Measurements from ENCODE around the gene BCAR3. TPM values are rescaled to one million over a fixed set of nuclear protein-coding genes. Genes with fewer than 3 reads are reported as not detected.

The BCAR3 gene
- total RNA-seq, 6 donors from 2014 or later: 26.3 to 48.8 (median 31.9) TPM

GRCh38 chr1:93607814-93608186 is 73.8 kb downstream of the BCAR3 start:
- Histone ChIP-seq H3K4me3 (no peak overlapping the region), H3K9me3 (no peaks in the 10 kb centered on the region), H3K27ac (peak overlapping the region in 3 of 4 donors; percentile 0 to 42 (median 21)), H3K27me3 (no peaks in the 10 kb centered on the region), H3K36me3 (no peaks in the 10 kb centered on the region), H3K4me1 (peaks cover 14 to 36% (median 18%) of the 10 kb centered on the region in 4 donors)
- TF ChIP-seq POLR2A (IDR thresholded peaks at IDR 0.05) (no peak), EP300 (IDR thresholded peaks at IDR 0.05) (no peak), CTCF (IDR thresholded peaks at IDR 0.05) (no peak), POLR2AphosphoS5 (IDR thresholded peaks at IDR 0.05) (no peak)
- DNase-seq (no peak), ATAC-seq (ENCODE audit: low FRiP score in 2 of 2) (peak in 1 of 2 donors; percentile 60)
- 58 to 90% methylated on average over 5 of the region's 5 CpGs for whole genome bisulfite sequencing, 2 donors

GRCh38 chr1:93605812-93606512 is 75.7 kb downstream of the BCAR3 start:
- Histone ChIP-seq H3K27ac (no peak overlapping the region), H3K27me3 (no peaks in the 10 kb centered on the region), H3K4me1 (peaks cover 14 to 36% (median 18%) of the 10 kb centered on the region in 4 donors), H3K36me3 (no peaks in the 10 kb centered on the region), H3K9me3 (no peaks in the 10 kb centered on the region), H3K4me3 (no peak overlapping the region)
- DNase-seq (no peak), ATAC-seq (ENCODE audit: low FRiP score in 2 of 2) (no peak)
- TF ChIP-seq EP300 (IDR thresholded peaks at IDR 0.05) (no peak), CTCF (IDR thresholded peaks at IDR 0.05) (no peak), POLR2A (IDR thresholded peaks at IDR 0.05) (no peak), POLR2AphosphoS5 (IDR thresholded peaks at IDR 0.05) (no peak)
- WGBS, 2 donors: 86 to 87% methylated on average over 4 of the region's 4 CpGs

- no peak overlapping the region for H3K27ac ChIP-seq
- TF ChIP-seq POLR2AphosphoS5 (IDR thresholded peaks at IDR 0.05) (no peak), POLR2A (IDR thresholded peaks at IDR 0.05) (no peak), CTCF (IDR thresholded peaks at IDR 0.05) (no peak), EP300 (IDR thresholded peaks at IDR 0.05) (no peak)
- H3K9me3 ChIP-seq: no peaks in the 10 kb centered on the region
- ATAC-seq (ENCODE audit: low FRiP score in 2 of 2): no peak
- no peak for DNase-seq
- H3K4me3 ChIP-seq: no peak overlapping the region
- no peaks in the 10 kb centered on the region for H3K36me3 ChIP-seq
- 78 to 90% methylated on average over 10 of the region's 10 CpGs for WGBS, 2 donors
- H3K4me1 ChIP-seq: peaks cover 14 to 37% (median 20%) of the 10 kb centered on the region in 4 donors
- H3K27me3 ChIP-seq: no peaks in the 10 kb centered on the region
Measured at GRCh38 chr1:93605026-93605568, 76.5 kb downstream of the BCAR3 start.

GRCh38 chr1:93604411-93604810 is 77.2 kb downstream of the BCAR3 start:
- no peaks in the 10 kb centered on the region for H3K36me3 ChIP-seq
- no peak for TF ChIP-seq EP300 (IDR thresholded peaks at IDR 0.05)
- TF ChIP-seq POLR2A (IDR thresholded peaks at IDR 0.05): no peak
- TF ChIP-seq POLR2AphosphoS5 (IDR thresholded peaks at IDR 0.05): no peak
- no peak for TF ChIP-seq CTCF (IDR thresholded peaks at IDR 0.05)
- no peak for ATAC-seq (ENCODE audit: low FRiP score in 2 of 2)
- DNase-seq: no peak
- H3K9me3 ChIP-seq: no peaks in the 10 kb centered on the region
- H3K4me3 ChIP-seq: no peak overlapping the region
- 80 to 82% methylated on average over 1 of the region's 1 CpG for WGBS, 2 donors
- H3K27me3 ChIP-seq: no peaks in the 10 kb centered on the region
- H3K4me1 ChIP-seq: peaks cover 14 to 34% (median 18%) of the 10 kb centered on the region in 4 donors
- no peak overlapping the region for H3K27ac ChIP-seq
